GM13977 (cell line): ENCODE measurements around the gene AMZ2.

Experiments
- DNase-seq: peaks from one replicate; pipeline ENCODE4 v3.0.0; 2012; ENCODE audit warnings: low spot score
- in situ Hi-C: fragments of 300-500 bp; cut with MboI; formaldehyde crosslinking; loops from one replicate; pipeline ENCODE4 v1.12.0; 2022; ENCODE audit warnings: low sequenced_read_pairs, low pct_unique_long_range_greater_than_20kb, mixed read lengths, inconsistent platforms; ENCODE audit not compliant: unreplicated experiment
- TF ChIP-seq, protein P1 (sequence below): IDR thresholded peaks from 2 replicates; pipeline ENCODE4 v1.5.1; 2012; ENCODE audit warnings: mild to moderate bottlenecking, control low read depth; ENCODE audit not compliant: insufficient read depth; ENCODE audit errors: extremely low read depth, missing control alignments

AMZ2 gene

DNA sequence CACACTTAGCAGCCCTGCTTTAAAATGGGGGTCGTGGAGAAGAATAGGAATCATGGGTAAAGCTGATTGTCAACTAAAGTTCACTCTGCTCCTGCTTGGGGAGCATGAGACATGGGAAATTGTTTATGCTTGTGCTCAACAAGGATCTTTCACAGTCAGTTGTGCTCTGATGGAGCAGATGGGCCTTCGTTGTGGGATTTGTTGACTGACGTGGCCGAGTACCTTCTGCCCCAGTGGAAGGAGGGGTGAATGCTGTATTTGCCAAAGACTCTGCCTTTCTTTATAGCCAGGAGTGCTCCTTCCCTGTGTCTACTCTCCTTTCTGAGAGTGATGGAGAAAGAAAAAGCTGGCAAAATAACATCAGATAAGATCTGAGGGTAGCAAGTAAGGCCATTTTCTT lies 54.8 kb downstream of the AMZ2 start:
- no peak for DNase-seq
- in situ Hi-C loops: no loop called here
- TF ChIP-seq, protein P1, sequence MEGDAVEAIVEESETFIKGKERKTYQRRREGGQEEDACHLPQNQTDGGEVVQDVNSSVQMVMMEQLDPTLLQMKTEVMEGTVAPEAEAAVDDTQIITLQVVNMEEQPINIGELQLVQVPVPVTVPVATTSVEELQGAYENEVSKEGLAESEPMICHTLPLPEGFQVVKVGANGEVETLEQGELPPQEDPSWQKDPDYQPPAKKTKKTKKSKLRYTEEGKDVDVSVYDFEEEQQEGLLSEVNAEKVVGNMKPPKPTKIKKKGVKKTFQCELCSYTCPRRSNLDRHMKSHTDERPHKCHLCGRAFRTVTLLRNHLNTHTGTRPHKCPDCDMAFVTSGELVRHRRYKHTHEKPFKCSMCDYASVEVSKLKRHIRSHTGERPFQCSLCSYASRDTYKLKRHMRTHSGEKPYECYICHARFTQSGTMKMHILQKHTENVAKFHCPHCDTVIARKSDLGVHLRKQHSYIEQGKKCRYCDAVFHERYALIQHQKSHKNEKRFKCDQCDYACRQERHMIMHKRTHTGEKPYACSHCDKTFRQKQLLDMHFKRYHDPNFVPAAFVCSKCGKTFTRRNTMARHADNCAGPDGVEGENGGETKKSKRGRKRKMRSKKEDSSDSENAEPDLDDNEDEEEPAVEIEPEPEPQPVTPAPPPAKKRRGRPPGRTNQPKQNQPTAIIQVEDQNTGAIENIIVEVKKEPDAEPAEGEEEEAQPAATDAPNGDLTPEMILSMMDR: no peak

DNA sequence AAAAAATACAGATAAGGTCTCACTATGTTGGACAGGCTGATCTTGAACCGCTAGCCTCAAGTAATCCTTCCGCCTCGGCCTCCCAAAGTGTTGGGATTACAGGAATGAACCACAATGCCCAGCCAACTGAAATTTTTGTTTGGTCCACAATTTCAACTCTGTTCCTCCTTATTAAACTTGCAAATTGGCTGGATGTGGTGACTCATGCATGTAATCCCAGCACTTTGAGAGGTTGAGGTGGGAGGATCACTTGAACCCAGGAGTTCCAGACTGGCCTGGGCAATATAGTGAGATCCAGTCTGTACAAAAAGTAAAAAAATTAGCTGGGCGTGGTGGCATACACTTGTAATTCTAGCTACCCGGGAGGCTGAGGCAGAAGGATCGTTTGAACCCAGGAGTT lies 56.9 kb downstream of the AMZ2 start:
- in situ Hi-C loops: no loop called here
- TF ChIP-seq, protein P1: no peak
- DNase-seq: no peak

DNA sequence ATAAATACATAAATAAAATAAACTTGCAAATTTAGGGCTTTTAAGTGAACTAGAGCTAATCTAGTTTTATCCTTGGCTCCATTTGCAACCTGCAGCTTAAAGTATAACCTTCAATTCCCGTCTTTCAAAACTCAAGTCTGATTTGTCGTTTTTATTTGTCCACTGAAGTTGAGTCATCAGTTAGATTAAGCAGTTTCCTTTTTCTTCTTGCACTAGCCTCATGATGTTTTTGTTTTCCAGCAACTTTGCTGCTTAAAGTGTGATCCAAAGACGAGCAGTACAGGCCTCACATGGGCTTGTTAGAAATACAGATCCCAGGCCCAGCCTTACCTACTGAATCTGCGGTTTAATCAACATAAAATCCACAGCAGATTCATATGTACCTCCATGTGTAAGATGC lies 57.3 kb downstream of the AMZ2 start:
- TF ChIP-seq, protein P1: no peak
- no peak for DNase-seq
- in situ Hi-C loops: no loop called here
